Measurements from ENCODE around the gene SNRPD2. TPM values are rescaled to one million over a fixed set of nuclear protein-coding genes. Genes with fewer than 3 reads are reported as not detected.
"Not testable (repeated sequence)": the region's sequence is repeated elsewhere in the genome, so short reads cannot be mapped to it uniquely, and the experiment has no call there.

SNRPD2 gene
- total RNA-seq, 2 experiments from 2014 or later, result 634 to 652 TPM

GRCh38 chr19:45693106-45693788, 1.5 kb upstream of the SNRPD2 start:
- CTCF ChIA-PET, result interaction anchor here (0.7 to 6.7 kb wide), 45 partner anchors 9 to 1095 kb away, joined by 3 to 116 read pairs (median 5); partner anchors contain the start of genes DMWD, FBXO46, FOXA3 and GIPR
- no peaks in the 10 kb centered on the region for H3K27me3 Mint-ChIP-seq (ENCODE audit: low read depth)

DNA sequence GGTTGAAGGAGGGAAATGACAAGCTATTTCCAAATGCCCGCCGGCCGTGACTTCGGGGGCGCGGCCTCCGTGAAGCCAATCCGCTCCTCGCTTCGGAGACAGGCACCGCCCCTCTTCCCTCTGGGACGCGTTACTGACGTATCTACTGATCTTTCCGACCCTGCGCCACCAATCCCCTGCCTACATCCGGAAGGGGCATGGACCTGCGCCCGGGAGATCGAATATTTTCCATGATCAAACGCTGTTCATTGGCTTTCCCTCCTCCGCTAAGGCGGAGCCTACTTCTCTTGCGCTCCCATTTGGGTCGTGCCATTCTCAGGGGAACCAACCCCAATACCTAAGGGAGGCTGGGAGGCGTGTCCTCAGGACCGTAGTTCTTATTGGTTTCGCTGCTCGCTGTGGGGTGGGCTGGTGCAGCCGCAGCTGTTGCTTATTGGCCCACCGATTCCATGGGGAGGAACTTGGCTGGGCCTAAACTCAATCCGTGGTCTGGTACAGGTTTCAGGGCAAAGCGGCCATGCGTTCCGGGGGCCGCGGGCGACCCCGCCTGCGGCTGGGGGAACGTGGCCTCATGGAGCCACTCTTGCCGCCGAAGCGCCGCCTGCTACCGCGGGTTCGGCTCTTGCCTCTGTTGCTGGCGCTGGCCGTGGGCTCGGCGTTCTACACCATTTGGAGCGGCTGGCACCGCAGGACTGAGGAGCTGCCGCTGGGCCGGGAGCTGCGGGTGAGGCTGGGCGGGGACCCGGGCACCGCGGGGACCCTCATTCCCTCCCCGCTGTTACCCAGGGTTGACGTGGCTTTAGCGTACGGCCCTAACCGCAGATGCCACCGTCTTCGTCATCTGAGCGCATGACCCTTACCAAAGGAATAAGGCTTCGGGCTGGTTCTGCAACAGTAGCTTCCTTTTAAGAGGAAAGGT, 693 bp upstream of the SNRPD2 start, which contains the start of gene QPCTL:
Gene QPCTL, plus strand, starts transcription at position 480 of the 919 bp plus-strand sequence. Its CDS starts 38 bp downstream, at position 518.
- DNase-seq (peak; percentile 99), ATAC-seq (peak; percentile 95)
- ChIA-PET POLR2A (interaction anchor here (0.5 to 2.1 kb wide), 16 partner anchors 11 to 1103 kb away, joined by 3 to 11 read pairs (median 4); partner anchors contain the start of genes FBXO46 and SIX5), CTCF (interaction anchor here (0.6 to 6.7 kb wide), 43 partner anchors 8 to 1096 kb away, joined by 3 to 116 read pairs (median 5); partner anchors contain the start of genes DMWD, FBXO46, FOXA3 and GIPR)
- H3K4me3 Mint-ChIP-seq, result peak within 1 kb of the TSS; percentile 91
- H3K4me1 Mint-ChIP-seq (ENCODE audit: low read depth), result peaks cover 20% of the 10 kb centered on the region
- H3K36me3 Mint-ChIP-seq (ENCODE audit: low read depth), result peaks cover 36% of the 10 kb centered on the region
- no peaks in the 10 kb centered on the region for H3K27me3 Mint-ChIP-seq (ENCODE audit: low read depth)
- H3K27ac Mint-ChIP-seq, result peak within 1 kb of the TSS; percentile 95
- H3K9me3 Mint-ChIP-seq (ENCODE audit: insufficient read depth), result no peaks in the 10 kb centered on the region

More at GRCh38 chr19:45693106-45693788, 1.5 kb upstream of the SNRPD2 start:
- Mint-ChIP-seq H3K4me3 (peak overlapping the region; percentile 91), H3K4me1 (ENCODE audit: low read depth) (peaks cover 20% of the 10 kb centered on the region), H3K36me3 (ENCODE audit: low read depth) (peaks cover 31% of the 10 kb centered on the region), H3K9me3 (ENCODE audit: insufficient read depth) (no peaks in the 10 kb centered on the region), H3K27ac (peak overlapping the region; percentile 95)
- DNase-seq, result peak; percentile 84
- ATAC-seq, result no peak
- POLR2A ChIA-PET, result interaction anchor here (0.7 to 2.1 kb wide), 7 partner anchors 10 to 271 kb away, joined by 3 to 11 read pairs (median 4); no protein-coding TSS in a partner anchor

DNA sequence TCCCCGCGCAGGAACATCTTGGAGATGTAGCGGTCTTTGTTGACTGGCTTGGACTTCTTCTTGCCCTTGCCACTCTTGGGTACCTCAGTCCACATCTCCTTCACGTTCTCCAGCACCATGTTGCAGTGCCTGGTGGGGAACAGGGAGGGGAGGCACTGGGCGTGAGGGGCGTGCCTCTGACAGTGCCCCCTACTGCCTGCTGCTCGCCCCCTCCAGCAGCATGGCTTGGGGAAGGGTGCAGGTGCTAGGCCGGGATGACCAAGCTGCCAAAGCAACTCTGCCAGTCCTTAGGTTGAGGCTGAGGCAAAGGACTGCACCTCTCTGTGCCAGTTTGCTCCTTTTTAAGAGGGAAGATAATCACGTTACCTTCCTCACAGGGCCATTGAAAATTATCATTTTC, 4.2 kb downstream of the SNRPD2 start:
- no peak overlapping the region for H3K4me3 Mint-ChIP-seq
- DNase-seq (no peak), ATAC-seq (no peak)
- H3K27me3 Mint-ChIP-seq (ENCODE audit: low read depth), result no peaks in the 10 kb centered on the region
- POLR2A ChIA-PET, result no interaction called here
- H3K36me3 Mint-ChIP-seq (ENCODE audit: low read depth), result peaks cover 47% of the 10 kb centered on the region
- no peaks in the 10 kb centered on the region for H3K9me3 Mint-ChIP-seq (ENCODE audit: insufficient read depth)
- no peak overlapping the region for H3K27ac Mint-ChIP-seq
- CTCF ChIA-PET, result no interaction called here
- H3K4me1 Mint-ChIP-seq (ENCODE audit: low read depth), result peaks cover 12% of the 10 kb centered on the region

- not testable (repeated sequence) for H3K27ac Mint-ChIP-seq
These were observed 6.7 kb downstream of the SNRPD2 start for GRCh38 chr19:45685045-45685444.

GRCh38 chr19:45682908-45683307, 8.8 kb downstream of the SNRPD2 start:
- no peak for ATAC-seq
- ChIA-PET CTCF (interaction anchor here (0.7 to 8.8 kb wide), 3 partner anchors 9 to 92 kb away, joined by 3 to 116 read pairs (median 3); partner anchors contain the start of genes QPCTL and SNRPD2), POLR2A (interaction anchor here (0.6 kb wide), 1 partner anchor 8 kb away, joined by 3 read pairs; no protein-coding TSS in a partner anchor)
- Mint-ChIP-seq H3K4me3 (no peak overlapping the region), H3K36me3 (ENCODE audit: low read depth) (peaks cover 32% of the 10 kb centered on the region), H3K4me1 (ENCODE audit: low read depth) (peaks cover 15% of the 10 kb centered on the region), H3K27ac (no peak overlapping the region), H3K27me3 (ENCODE audit: low read depth) (no peaks in the 10 kb centered on the region), H3K9me3 (ENCODE audit: insufficient read depth) (no peaks in the 10 kb centered on the region)
- DNase-seq, result no peak

More at GRCh38 chr19:45685045-45685444, 6.7 kb downstream of the SNRPD2 start:
- DNase-seq; POLR2A ChIA-PET; H3K27me3 Mint-ChIP-seq (ENCODE audit: low read depth); ATAC-seq; H3K4me3 Mint-ChIP-seq; H3K9me3 Mint-ChIP-seq (ENCODE audit: insufficient read depth): not testable (repeated sequence)
- Mint-ChIP-seq H3K4me1 (ENCODE audit: low read depth) (peaks cover 15% of the 10 kb centered on the region), H3K36me3 (ENCODE audit: low read depth) (peaks cover 42% of the 10 kb centered on the region)
- CTCF ChIA-PET, result interaction anchor here (1.4 to 1.9 kb wide), 2 partner anchors 8 to 9 kb away, joined by 5 to 6 read pairs; partner anchors contain the start of gene QPCTL

- H3K4me1 Mint-ChIP-seq (ENCODE audit: low read depth), result peaks cover 23% of the 10 kb centered on the region
- H3K27me3 Mint-ChIP-seq (ENCODE audit: low read depth), result no peaks in the 10 kb centered on the region
- H3K36me3 Mint-ChIP-seq (ENCODE audit: low read depth), result peaks cover 25% of the 10 kb centered on the region
These were observed 9.6 kb downstream of the SNRPD2 start for GRCh38 chr19:45682117-45682516.

DNA sequence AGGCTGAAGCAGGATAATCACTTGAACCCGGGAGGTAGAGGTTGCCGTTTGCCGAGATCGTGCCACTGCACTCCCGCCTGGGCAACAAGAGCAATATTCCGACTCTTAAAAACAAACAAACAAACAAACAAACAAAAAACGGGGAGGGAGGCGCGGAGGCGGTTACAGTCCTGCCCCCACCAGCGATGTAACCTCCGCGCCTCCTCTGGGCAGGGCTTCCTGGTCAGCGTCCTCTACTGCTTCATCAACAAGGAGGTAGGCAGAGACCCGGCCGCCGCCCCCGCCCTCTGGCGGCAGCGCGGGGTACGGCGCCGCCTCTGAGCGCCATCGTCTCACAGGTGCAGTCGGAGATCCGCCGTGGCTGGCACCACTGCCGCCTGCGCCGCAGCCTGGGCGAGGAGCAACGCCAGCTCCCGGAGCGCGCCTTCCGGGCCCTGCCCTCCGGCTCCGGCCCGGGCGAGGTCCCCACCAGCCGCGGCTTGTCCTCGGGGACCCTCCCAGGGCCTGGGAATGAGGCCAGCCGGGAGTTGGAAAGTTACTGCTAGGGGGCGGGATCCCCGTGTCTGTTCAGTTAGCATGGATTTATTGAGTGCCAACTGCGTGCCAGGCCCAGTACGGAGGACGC, 10.2 kb downstream of the SNRPD2 start:
- POLR2A ChIA-PET, result interaction anchor here (1.1 to 1.2 kb wide), 2 partner anchors 10 to 36 kb away, joined by 5 to 7 read pairs; partner anchors contain the start of gene SNRPD2
- DNase-seq (peak; percentile 91), ATAC-seq (peak; percentile 95)
- Mint-ChIP-seq H3K4me1 (ENCODE audit: low read depth) (peaks cover 26% of the 10 kb centered on the region), H3K36me3 (ENCODE audit: low read depth) (peaks cover 22% of the 10 kb centered on the region), H3K27ac (peak overlapping the region; percentile 64), H3K4me3 (peak overlapping the region; percentile 64), H3K9me3 (ENCODE audit: insufficient read depth) (no peaks in the 10 kb centered on the region), H3K27me3 (ENCODE audit: low read depth) (no peaks in the 10 kb centered on the region)
- CTCF ChIA-PET, result interaction anchor here (0.6 to 8.8 kb wide), 17 partner anchors 10 to 203 kb away, joined by 3 to 116 read pairs (median 3); partner anchors contain the start of genes EML2, QPCTL, SIX5 and SNRPD2

More at GRCh38 chr19:45682117-45682516, 9.6 kb downstream of the SNRPD2 start:
- ChIA-PET POLR2A (no interaction called here), CTCF (interaction anchor here (1.1 to 8.8 kb wide), 9 partner anchors 10 to 65 kb away, joined by 3 to 116 read pairs (median 6); partner anchors contain the start of genes EML2, QPCTL and SNRPD2)
- Mint-ChIP-seq H3K4me3 (no peak overlapping the region), H3K9me3 (ENCODE audit: insufficient read depth) (no peaks in the 10 kb centered on the region), H3K27ac (peak overlapping the region; percentile 57)
- no peak for ATAC-seq
- no peak for DNase-seq

- Mint-ChIP-seq H3K9me3 (ENCODE audit: insufficient read depth) (no peaks in the 10 kb centered on the region), H3K4me3 (peak overlapping the region; percentile 70), H3K4me1 (ENCODE audit: low read depth) (peaks cover 29% of the 10 kb centered on the region), H3K27ac (no peak overlapping the region), H3K27me3 (ENCODE audit: low read depth) (peaks cover 2% of the 10 kb centered on the region), H3K36me3 (ENCODE audit: low read depth) (no peaks in the 10 kb centered on the region)
- peak; percentile 54 for ATAC-seq
- peak; percentile 87 for DNase-seq
- CTCF ChIA-PET, result interaction anchor here (0.7 to 8.8 kb wide), 9 partner anchors 8 to 238 kb away, joined by 3 to 116 read pairs (median 4); partner anchors contain the start of genes GIPR, QPCTL, SIX5 and SNRPD2
- POLR2A ChIA-PET, result interaction anchor here (0.6 to 2.4 kb wide), 5 partner anchors 9 to 210 kb away, joined by 3 to 6 read pairs (median 4); partner anchors contain the start of genes FOSB, GIPR and QPCTL
These were observed 14.2 kb downstream of the SNRPD2 start for GRCh38 chr19:45677351-45678230.

- POLR2A ChIA-PET, result interaction anchor here (0.8 to 2.4 kb wide), 5 partner anchors 9 to 209 kb away, joined by 3 to 6 read pairs (median 4); partner anchors contain the start of genes FOSB, GIPR and QPCTL
- DNase-seq (peak; percentile 62), ATAC-seq (peak; percentile 38)
- Mint-ChIP-seq H3K4me3 (peak overlapping the region; percentile 60), H3K9me3 (ENCODE audit: insufficient read depth) (no peaks in the 10 kb centered on the region), H3K27ac (peak overlapping the region; percentile 52), H3K36me3 (ENCODE audit: low read depth) (no peaks in the 10 kb centered on the region), H3K27me3 (ENCODE audit: low read depth) (peaks cover 2% of the 10 kb centered on the region), H3K4me1 (ENCODE audit: low read depth) (peaks cover 25% of the 10 kb centered on the region)
- CTCF ChIA-PET, result interaction anchor here (0.7 to 8.8 kb wide), 7 partner anchors 8 to 237 kb away, joined by 3 to 116 read pairs (median 4); partner anchors contain the start of genes GIPR, QPCTL and SNRPD2
These were observed 14.9 kb downstream of the SNRPD2 start for GRCh38 chr19:45676851-45677263.

All from activated CD8-positive, alpha-beta T cell treated with anti-CD3 and anti-CD28 coated beads, Interleukin-2, amount 10 ng/mL, durations not matched to agents 7 days and 5 days (primary cell).